AG09319 (cell line): Measurements from ENCODE around the gene RPN1.

Source experiments
- DNase-seq: peaks from one replicate; pipeline ENCODE4 v3.0.0-alpha.2; 2010; ENCODE audit warnings: low read depth; ENCODE audit errors: extremely low read depth
- CTCF ChIP-seq: IDR thresholded peaks from 2 replicates; pipeline ENCODE4 v1.5.1; 2011; ENCODE audit warnings: low read depth, mild to moderate bottlenecking, inconsistent platforms, low read length, moderate library complexity

Gene RPN1

GRCh38 chr3:128650096-128651050 lies at the start of gene RPN1:
Gene RPN1 (minus strand): TSS chr3:128650818. CDS start chr3:128650800, 18 bp downstream.
- peak; percentile 79 for DNase-seq
- no peak for TF ChIP-seq CTCF

DNA sequence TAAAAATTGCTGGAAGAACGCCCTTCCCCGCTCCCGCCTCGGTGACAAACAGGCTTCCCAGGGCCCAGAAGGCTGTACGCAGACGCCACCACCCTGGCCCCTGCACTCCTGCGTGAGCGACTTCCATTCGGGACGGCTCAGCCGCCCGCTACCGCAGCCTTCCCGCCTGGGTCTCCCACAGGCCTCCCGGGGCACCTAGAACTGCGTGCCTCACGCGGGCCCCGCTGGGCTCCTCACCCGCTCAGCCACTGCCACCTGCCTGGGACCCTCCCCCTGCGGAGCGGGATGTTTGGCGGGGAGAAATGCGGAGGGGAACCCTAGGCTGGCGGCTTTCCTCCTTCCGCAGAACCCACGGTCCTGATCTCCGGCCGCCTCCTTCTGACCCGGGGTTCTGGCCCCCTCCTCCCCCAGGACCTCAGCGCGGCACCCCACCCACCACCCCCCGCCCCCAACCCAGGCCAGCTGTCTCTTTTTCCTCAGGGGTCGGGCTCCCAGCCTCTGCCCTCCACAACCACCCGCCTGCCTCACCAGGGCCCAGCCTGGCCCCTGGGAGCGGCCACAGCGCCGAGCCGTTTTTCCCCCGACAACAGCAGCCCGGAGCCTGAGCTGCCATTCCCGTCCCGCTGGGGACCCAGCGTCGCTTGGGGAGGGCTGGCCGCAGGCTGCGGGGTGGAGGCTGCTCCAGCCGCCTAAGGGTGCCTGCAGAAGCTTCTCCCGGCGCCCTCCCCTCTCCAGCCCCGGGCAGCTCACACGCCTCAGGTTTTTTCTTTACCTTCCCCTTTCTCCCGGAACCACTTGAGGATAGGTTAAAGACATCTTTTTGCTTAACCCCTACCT lies 47.8 kb upstream of the RPN1 start:
- DNase-seq = no peak
- no peak for TF ChIP-seq CTCF

DNA sequence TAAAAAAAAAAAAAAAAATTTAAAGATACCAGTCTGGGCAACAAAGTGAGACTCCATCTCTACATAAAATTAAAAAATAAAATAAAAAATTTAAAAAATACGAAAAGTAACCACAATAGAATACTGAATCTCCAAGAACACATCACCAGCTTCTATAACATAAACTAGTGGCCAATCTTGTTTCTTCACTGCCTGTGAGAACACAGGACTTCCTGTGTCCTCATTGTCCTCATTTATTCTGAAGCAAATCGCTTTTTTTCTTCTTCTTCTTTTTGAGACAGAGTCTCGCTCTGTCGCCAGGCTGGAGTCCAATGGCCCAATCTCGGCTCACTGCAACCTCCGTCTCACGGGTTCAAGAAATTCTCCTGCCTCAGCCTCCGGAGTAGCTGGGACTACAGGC lies 46.7 kb upstream of the RPN1 start:
- no peak for DNase-seq
- no peak for TF ChIP-seq CTCF

GRCh38 chr3:128693696-128694095 lies 43.1 kb upstream of the RPN1 start:
- DNase-seq = no peak
- no peak for TF ChIP-seq CTCF

DNA sequence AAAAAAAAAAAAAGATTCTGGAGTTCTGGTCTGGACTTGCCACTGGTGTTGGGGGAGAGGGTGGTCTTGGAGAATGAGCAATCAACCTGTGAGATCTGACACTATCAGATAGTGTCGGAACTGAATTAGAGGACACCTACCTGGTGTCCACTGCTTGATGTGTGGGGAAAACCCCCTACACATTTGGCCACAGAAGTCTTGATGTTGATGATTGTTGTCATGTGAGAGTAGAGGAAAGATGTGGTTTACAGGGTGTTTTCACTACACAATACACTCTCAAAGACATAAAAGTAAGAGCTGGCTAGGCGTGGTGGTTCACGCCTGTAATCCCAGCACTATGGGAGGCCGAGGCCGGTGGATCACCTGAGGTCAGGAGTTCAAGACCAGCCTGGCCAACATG lies 38.4 kb upstream of the RPN1 start:
- DNase-seq = no peak
- no peak for TF ChIP-seq CTCF

DNA sequence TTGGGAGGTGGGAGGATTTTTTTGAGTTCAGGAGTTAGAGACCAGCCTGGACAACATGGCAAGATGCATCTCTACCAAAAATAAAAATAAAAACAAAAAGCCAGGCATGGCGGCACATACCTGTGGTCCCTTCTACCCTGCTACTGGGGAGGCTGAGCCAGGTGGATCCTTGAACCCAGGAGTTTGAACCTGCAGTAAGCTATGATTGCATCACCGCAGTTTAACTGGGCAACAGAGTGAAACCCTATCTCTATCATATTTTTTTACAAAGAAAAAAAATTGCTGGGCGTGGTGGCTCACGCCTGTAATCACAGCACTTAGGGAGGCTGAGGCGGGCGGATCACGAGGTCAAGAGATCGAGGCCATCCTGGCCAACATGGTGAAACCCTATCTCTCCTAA lies 35.8 kb upstream of the RPN1 start:
- no peak for TF ChIP-seq CTCF
- DNase-seq = no peak
